Inflammatory macrophage (primary cell): ENCODE results near the gene ERMP1.

Experiments
- DNase-seq, 2 donors: peaks; one replicate each; pipeline ENCODE4 v3.0.0-alpha.2; 2020 to 2022

The ERMP1 gene

DNA sequence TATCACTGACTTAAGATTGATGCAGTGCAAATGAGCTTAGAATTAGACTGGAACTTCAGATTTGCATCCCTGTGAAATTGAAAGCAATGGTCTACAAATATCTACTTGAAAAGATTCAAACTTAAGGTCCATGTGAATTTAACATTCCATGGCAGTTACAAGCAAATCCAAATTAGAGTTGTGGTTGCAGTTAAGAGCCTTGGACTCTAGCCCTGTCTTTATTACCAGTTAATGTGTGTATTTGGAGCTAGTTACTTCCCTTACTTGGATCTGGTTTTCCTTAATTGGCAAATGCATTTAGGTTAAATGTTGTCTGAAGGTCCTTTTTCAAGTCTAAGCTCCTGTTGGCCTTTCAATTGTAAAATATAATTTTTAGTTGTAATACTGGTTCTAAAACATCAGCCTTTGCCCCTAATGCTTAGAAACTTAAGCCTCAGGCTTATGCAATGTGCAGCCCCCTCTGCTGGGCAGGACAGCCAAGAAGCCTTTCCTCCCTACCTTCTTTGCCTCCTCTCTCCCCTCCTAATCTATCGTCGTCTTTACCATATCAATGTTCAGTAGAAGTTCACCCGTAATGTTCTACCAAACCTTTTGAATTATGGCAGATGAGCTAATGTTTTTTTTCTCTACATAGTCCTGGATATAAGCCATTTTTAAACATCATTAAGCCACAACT, 59.5 kb downstream of the ERMP1 start:
- DNase-seq, result no peak

DNA sequence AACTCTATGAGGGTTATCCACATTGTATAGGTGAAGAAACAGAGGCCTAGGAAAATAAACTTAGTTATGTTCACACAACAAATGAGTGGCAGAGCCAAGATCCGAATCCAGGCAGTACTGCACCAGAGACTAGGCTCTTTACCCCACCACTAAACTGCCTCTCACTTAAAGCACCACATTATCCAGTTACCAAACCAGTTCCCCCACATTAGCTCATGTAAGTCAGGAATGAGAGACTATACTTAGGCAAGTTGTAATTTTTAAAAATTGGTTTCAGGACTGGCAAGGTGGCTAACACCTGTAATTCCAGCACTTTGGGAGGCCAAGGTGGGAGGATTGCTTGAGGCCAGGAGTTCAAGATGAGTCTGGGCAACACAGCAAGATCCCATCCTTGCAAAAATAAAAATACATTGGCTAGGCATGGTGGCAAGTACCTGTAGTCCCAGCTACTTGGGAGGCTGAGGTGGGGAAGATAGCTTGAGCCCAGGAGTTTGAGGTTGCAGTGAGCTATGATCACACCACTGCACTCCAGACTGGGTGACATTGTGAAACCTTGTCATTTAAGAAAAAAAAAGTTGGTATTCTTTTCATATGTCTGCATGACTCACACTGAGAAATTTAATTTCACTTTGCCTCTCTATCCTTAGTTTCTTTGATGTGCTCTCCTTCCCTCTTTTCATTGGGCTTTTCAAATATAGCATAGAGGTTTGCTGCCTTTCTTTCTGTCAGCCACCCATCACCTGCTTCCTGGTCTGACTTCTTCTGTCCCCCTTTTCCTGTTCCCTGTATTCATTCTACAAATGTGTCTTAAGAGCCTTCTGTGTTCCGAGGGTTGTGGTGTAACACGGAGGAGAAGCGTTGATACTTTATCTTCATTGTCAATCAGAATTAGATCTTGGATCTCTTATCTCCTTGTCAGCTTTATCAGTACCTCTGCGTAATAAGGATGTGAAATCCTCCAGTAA, 64.7 kb downstream of the ERMP1 start:
- no peak for DNase-seq

DNA sequence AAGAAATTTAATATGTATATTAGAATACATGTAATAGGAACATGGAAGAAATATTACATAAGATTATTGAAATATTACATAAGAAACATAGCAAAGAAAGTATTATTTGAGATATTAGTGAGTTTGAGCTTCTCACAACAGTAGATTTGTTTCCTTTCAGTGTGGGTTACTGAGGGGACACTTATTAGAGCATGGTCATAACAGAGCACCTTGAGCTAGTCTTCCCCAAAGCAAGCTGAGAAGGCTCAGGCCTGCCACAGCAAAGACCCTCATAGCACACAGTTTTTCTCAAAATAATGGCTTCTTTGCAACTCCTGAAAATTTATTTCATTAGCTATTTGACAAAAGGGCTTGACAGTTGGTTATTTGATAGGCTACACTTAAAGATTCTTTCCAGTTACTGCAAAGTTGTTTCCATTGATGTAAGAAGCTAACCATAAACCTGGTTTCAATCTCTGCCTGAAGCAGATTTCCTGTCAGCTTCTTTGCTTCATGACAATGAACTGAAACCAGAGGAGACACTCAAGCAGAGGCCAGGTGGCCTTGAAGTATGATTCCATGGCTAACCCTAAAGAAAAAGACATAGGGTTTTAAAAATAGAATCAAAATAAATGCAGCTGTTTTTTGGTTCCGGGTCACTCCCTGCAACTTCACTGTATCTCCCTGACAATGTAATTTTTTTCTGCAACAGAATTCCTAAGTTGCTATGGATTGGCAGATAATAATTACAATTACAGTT, 68.6 kb downstream of the ERMP1 start:
- no peak for DNase-seq

DNA sequence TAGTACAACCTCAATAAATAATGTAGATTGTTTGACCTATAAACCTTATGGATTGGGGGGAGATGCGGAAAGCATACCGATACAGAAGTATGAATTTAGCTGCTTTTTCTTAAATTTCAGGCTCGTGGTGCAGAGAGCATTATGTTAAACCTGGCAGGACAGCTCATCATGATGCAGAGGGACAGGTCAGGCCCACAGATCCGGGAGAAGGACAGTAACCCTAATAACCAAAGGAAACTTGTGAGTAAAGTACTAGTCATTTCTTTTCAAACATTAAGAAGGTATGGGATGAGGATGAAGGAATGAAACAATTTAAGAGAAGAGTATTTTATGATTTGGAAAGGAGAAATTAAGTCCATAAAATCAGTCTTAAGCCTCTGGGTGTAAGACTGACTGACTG, 70.5 kb downstream of the ERMP1 start:
- no peak for DNase-seq

DNA sequence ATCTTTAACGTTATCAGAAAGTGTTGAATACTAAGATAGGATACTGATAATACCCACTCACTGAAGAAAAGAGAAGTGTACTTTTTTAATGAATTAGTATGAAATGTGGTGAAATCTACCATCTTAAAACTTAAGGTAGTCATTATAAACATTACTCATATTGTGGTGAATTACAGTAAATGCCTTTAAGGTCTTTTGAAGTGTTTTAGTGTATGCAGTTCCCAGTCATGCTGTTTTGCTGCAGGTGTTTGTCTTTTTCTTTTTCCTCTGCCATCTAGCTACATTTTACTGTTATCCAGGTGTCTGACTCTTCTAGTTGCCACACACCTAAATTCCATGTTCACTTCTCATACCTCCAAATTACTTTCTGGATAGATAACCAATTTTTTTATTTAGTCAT, 72.6 kb downstream of the ERMP1 start:
- no peak for DNase-seq

DNA sequence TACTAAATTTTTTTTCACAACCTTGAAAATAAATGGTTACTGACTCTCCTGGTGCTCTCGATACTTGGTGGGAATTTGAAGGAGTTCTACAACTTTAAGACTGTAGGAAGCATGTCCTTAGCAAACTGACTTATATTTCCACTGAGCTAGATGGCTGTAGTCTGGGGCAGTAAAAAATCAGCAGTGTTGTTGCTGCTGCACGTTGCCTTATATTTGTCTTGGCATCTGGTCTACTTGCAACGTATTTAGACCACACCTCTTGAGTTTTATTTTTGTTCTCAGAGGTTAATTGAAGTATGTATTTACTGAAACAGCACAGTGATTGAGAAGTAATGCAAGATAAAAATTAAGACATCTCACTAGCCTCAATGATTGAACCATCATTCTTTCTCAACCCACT, 76.3 kb downstream of the ERMP1 start:
- no peak for DNase-seq

DNA sequence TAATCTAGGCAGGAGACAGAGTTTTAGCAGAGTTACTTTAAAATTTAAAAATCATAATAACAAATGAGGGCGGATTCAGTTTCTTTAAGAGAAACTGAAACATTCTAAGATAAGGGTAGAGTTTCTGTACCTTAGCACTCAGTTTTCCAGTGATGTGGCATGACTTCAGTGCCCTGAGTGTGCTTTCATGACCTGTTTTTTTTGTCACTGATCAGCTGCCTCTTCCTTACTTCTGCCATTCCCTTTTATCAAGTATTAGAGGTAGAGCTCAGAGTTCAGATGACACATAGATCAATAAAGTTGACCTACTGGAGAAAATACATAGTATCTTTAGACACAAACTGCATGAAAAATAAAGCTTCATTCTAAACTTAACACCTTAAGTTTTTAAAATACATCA, 82.3 kb downstream of the ERMP1 start:
- no peak for DNase-seq

DNA sequence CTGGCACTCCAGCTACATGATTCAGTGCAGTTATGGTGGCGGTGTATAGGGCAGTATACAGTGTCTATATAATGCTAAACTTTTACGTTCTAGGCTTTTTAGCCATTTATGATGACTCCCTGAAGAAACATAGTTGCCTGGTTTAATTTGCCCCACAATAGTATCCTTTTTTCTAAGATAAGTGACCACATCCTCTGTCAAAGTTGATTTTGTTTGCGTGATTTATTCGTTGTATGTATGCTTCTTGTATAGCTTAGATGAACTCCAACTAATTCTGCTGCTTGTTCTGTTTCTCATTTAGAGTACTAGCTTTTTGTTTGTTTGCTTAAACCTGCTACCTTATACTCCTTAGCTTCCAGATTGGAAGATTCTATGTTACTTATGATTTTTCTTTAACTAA, 83.6 kb downstream of the ERMP1 start:
- no peak for DNase-seq

DNA sequence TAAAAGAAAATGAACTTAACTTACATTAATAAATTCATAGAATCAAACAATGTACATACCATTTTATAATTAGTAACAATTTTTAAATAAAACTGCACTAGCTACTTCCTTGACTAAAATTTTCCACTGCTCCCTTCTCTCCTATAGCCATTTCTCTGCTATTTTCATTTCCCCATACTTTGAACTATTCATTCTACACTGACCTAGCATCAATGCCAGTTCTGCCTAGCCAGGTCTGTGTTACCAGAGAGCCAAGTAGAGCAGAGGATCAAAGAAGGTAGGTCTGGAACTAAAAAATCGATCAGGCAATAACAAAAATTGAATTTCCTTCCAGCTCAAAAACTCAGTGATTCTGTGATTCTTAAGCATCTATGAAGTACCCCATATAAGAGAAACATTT, 84.5 kb downstream of the ERMP1 start:
- no peak for DNase-seq

DNA sequence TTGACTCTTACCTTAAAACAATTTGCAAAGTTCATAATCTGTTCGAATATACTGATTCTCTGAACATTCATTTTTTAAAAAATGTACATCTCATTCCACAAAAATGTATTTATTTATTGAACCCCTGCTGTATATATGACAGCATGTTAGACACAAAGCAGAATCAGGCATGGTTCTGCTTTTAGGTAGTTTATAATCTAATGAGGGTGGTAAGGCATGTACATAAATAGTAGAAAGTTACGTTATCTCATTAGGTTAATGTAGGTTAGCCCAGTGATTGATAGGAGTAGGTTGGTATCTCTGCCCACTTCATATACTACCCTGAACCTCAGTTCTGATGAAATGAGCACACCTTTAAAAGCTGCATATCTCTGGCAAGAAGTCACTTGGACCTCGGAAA, 89.8 kb downstream of the ERMP1 start:
- DNase-seq, result no peak

DNA sequence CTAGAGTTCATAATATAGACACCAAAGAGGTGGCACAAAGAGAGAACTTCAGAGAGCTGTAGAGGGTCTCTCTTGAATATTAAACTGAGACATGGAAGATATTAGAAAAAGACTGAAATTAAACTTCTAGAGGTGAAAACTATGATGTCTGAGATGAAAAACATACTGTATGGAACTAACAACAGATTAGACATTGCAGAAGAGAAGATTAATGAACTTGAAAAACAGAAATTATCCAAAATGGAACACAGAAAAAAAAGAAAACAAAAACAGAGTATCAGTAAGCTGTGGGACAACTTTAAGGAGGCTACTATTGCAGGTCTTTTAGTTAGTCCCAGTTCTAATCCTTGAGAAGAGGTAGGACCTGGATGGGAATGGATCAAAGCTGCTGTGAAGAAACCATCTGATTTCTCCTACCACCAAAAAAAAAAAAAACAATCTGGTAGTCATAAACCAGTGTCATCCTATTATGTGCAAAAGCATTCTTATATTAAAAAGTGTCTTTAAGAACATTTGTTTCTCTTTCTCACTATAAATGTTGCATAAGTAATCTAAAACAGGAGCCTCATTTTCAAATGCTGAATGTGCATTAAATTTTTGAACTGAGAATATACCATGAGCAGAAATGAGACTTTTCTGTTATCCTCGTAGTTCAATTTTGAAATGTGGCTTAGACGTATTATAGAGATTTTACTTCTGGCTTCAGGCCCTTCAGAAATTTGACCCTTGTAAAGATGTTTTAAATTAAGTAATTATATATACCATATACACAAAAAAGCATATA, 96.2 kb downstream of the ERMP1 start:
- DNase-seq, result no peak

DNA sequence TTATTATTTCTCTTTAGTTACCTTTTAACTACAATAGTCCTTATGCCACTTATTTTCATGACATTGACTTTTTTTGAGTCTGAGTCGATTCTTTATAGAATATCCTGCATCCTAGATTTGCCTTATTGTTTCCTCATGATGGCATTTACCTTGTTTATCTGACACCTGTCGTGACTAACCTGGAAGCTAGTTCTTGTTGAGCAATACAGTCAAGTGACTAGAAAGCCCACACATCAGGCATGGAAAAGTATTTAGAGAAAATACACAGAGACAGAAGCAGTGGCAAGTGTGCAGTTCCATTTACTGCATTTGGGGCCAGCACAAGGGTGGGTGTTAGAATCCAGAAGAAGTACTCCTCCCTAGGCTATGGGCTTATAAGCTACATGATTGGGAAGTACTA, 97.8 kb downstream of the ERMP1 start:
- no peak for DNase-seq
